Spinal cord (tissue), 10 donors: ENCODE results near the gene CEP20. TPM values are rescaled to one million over a fixed set of nuclear protein-coding genes. Genes with fewer than 3 reads are reported as not detected.
"Not testable (repeated sequence)": the region's sequence is repeated elsewhere in the genome, so short reads cannot be mapped to it uniquely, and the experiment has no call there.

ENCODE experiments used
- DNase-seq, 6 donors: peaks; one replicate each; pipeline versions ENCODE4 v3.0.0 to v3.0.0-alpha.2; 2013 to 2015; ENCODE audit warnings: low spot score in 6 of 6, low read depth in 4 of 6
- H3K27ac ChIP-seq: one replicate; pipeline ENCODE4 v1.5.1; 2013; ENCODE audit warnings: low read depth, low read length, control low read depth
- H3K27me3 ChIP-seq: one replicate; pipeline ENCODE4 v1.6.1; 2013; ENCODE audit warnings: low read length; ENCODE audit not compliant: control insufficient read depth, insufficient read depth
- H3K36me3 ChIP-seq: one replicate; pipeline ENCODE4 v1.6.1; 2013; ENCODE audit warnings: low read length; ENCODE audit not compliant: control insufficient read depth, insufficient read depth
- H3K4me1 ChIP-seq: one replicate; pipeline ENCODE4 v1.6.1; 2013; ENCODE audit warnings: low read length; ENCODE audit not compliant: control insufficient read depth, insufficient read depth
- H3K4me3 ChIP-seq: one replicate; pipeline ENCODE4 v1.5.1; 2013; ENCODE audit warnings: low read depth, low read length, control low read depth
- H3K9me3 ChIP-seq: one replicate; pipeline ENCODE4 v1.6.1; 2013; ENCODE audit warnings: low read length; ENCODE audit not compliant: control insufficient read depth, insufficient read depth
- WGBS: methylation state at CpG from one replicate; pipeline ENCODE4 v1.1.5; 2013; ENCODE audit warnings: missing lambda C conversion rate; ENCODE audit not compliant: insufficient coverage; 5-methylcytosine and 5-hydroxymethylcytosine counted together
- long read RNA-seq, 4 donors: transcript quantifications; one replicate each; lab custom pipeline, GENCODE V29; 2026
- polyA plus RNA-seq, 2 donors: library from polyadenylated mRNA; unstranded; fragments of 120-200 nt; gene quantifications; one replicate each; pipeline ENCODE4 v1.2.1, GENCODE V29; 2013; ENCODE audit not compliant: insufficient read length in 2 of 2
- total RNA-seq, 2 donors: library from RNA; depleted of rRNA in 1 of 2; stranded (reverse); fragments of 120-200 nt in 1 of 2; fragments of >200 nt in 1 of 2; gene quantifications; one replicate each; pipeline versions ENCODE4 v1.2.3 to v1.2.4, GENCODE V29; 2013 to 2014
- donor health status: healthy.

Gene CEP20, protein sequence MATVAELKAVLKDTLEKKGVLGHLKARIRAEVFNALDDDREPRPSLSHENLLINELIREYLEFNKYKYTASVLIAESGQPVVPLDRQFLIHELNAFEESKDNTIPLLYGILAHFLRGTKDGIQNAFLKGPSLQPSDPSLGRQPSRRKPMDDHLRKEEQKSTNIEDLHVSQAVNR
- total RNA-seq: 10 to 100 TPM; 27.8 to 36.3 TPM
- 10 to 100 TPM; 23.2 to 24.0 TPM for polyA plus RNA-seq
- long read RNA-seq, donor 1, transcript FOPNL-201 (5 exons, 2,275 nt): major isoform, 15 of 18 reads
- long read RNA-seq, donor 1, partial matches to known transcripts: 0 of 18 reads
- long read RNA-seq, donor 1, other reads (novel, unspliced or antisense): 0 of 18 reads
- long read RNA-seq, donor 2, partial matches to known transcripts: 0 of 4 reads
- long read RNA-seq, donor 2, other reads (novel, unspliced or antisense): 0 of 4 reads
- long read RNA-seq, donor 3, transcript FOPNL-201 (5 exons, 2,275 nt): major isoform, 11 of 11 reads
- long read RNA-seq, donor 3, partial matches to known transcripts: 0 of 11 reads
- long read RNA-seq, donor 3, other reads (novel, unspliced or antisense): 0 of 11 reads
- long read RNA-seq, donor 4, transcript FOPNL-201 (5 exons, 2,275 nt): major isoform, 18 of 19 reads
- long read RNA-seq, donor 4, partial matches to known transcripts: 0 of 19 reads
- long read RNA-seq, donor 4, other reads (novel, unspliced or antisense): 0 of 19 reads

DNA sequence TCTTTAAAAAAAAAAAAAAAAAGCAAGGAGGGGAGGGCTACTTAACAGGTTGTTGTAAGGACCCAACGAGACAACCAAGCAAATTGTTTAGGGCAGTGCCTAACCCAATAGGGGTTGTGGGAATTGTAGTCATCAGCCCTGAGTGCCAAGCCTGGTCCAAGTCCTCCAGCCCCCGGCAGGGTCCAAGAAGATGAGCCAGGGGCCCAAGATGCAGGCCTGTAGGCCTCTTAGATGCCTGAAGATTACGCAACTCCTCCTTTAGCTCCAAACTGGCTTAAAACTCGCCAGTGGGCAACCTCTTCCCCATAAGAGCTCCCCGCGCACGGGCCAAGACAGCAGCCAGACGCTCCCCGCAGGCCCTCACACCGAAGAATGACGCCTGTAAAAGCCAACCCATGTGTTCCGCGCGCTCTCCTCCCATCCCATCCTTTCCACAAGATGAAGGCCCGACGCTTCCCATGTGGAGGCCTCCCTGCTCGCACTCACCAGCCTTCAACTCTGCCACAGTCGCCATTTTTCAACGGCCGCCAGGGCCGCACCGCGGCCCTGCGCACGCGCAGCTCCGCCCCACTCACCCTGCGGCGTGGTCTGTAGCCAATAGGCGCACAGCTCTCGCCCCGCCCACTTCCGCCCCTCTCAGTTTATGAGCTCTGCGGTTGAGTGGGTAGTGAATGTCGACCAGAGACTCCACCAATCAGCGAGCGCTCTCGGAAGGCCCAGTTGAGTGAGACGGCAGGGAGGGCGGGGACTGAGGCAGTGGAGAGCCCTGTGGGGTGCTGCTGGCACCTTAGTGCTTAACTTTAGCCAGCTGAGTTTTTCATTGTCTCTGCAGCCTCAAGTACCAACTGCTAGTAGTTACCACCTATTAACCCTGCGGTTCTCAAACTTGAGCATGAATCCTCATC is at the start of gene CEP20:
Gene CEP20 (minus strand): TSS at position 532 of the 905 bp plus-strand sequence. CDS start 18 bp downstream, at position 514.
- peak; percentile 96 to 100 (median 99) for DNase-seq
- no peaks in the 10 kb centered on the region for H3K27me3 ChIP-seq
- H3K4me1 ChIP-seq: peaks cover 4% of the 10 kb centered on the region
- peak within 1 kb of the TSS; percentile 95 for H3K4me3 ChIP-seq
- peaks cover 2% of the 10 kb centered on the region for H3K36me3 ChIP-seq
- peak within 1 kb of the TSS; percentile 88 for H3K27ac ChIP-seq
- WGBS: 0% methylated on average over 39 of the region's 41 CpGs
- no peaks in the 10 kb centered on the region for H3K9me3 ChIP-seq

DNA sequence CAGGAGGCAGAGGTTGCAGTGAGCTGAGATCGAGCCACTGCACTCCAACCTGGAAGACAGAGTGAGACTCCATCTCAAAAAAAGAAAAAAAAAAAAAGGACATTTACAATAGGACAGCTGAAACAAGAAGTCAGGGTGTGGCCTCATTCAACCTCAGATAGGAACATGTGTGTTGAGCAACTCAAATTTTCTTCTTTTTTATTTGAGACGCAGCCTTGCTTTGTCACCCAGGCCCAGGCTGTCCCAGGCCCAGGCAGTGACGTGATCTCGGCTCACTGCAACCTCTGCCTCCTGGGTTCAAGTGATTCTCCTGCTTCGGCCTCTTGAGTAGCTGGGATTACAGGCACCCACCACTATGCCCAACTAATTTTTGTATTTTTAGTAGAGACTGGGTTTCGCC is 48.4 kb upstream of the CEP20 start:
- WGBS: 95% methylated on average over 3 of the region's 6 CpGs
- not testable (repeated sequence) for H3K9me3 ChIP-seq, H3K4me3 ChIP-seq, H3K4me1 ChIP-seq, H3K36me3 ChIP-seq, H3K27me3 ChIP-seq, H3K27ac ChIP-seq, DNase-seq

DNA sequence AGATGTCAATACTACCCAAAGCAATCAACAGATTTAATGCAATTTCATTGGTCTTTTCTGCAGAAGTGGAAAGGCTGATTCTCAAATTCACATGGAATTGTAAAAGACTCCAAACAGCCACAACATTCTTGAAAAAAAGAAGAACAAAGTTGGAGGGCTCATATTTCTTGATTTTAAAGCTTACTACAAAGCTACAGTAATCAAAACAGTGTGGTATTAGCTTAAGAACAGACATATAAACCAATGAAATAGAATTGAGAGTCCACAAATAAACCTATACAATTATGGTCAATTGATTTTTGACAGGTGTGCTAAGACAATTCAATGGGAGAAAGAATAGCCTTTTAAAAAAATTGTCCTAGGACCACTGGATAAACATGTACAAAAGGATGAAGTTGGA is 46.6 kb upstream of the CEP20 start:
- peaks cover 2% of the 10 kb centered on the region for H3K9me3 ChIP-seq
- H3K4me3 ChIP-seq: no peak overlapping the region
- H3K4me1 ChIP-seq: no peaks in the 10 kb centered on the region
- no peak overlapping the region for H3K27ac ChIP-seq
- H3K27me3 ChIP-seq: no peaks in the 10 kb centered on the region
- DNase-seq: no peak
- H3K36me3 ChIP-seq: no peaks in the 10 kb centered on the region

- H3K4me1 ChIP-seq: no peaks in the 10 kb centered on the region
- H3K36me3 ChIP-seq: no peaks in the 10 kb centered on the region
- no peak for DNase-seq
- no peak overlapping the region for H3K4me3 ChIP-seq
- no peak overlapping the region for H3K27ac ChIP-seq
- H3K27me3 ChIP-seq: no peaks in the 10 kb centered on the region
- H3K9me3 ChIP-seq: peaks cover 2% of the 10 kb centered on the region
- WGBS: 95% methylated on average over 3 of the region's 4 CpGs
Observed at GRCh38 chr16:15933781-15934180, 45.4 kb upstream of the CEP20 start.

DNA sequence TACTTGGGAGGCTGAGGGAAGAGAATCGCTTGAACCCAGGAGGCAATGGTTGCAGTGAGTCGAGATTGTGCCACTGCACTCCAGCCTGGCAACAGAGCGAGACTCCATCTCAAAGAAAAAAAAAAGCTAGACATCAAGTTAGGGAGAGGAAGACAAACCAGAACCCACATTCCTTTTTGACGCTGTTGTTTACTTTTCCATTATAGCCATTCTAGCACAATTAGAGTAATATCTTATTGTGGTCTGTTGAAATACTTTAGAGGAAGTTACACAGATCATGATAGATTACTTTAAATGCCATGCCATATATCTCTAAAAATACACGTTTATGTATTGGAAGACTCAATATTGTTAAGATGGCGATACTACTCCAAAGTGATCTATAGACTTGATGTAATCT is 44.5 kb upstream of the CEP20 start:
- Histone ChIP-seq H3K27ac (no peak overlapping the region), H3K4me3 (no peak overlapping the region), H3K36me3 (no peaks in the 10 kb centered on the region), H3K27me3 (no peaks in the 10 kb centered on the region), H3K9me3 (peaks cover 2% of the 10 kb centered on the region), H3K4me1 (no peaks in the 10 kb centered on the region)
- 67% methylated on average over 1 of the region's 6 CpGs for WGBS
- no peak for DNase-seq

DNA sequence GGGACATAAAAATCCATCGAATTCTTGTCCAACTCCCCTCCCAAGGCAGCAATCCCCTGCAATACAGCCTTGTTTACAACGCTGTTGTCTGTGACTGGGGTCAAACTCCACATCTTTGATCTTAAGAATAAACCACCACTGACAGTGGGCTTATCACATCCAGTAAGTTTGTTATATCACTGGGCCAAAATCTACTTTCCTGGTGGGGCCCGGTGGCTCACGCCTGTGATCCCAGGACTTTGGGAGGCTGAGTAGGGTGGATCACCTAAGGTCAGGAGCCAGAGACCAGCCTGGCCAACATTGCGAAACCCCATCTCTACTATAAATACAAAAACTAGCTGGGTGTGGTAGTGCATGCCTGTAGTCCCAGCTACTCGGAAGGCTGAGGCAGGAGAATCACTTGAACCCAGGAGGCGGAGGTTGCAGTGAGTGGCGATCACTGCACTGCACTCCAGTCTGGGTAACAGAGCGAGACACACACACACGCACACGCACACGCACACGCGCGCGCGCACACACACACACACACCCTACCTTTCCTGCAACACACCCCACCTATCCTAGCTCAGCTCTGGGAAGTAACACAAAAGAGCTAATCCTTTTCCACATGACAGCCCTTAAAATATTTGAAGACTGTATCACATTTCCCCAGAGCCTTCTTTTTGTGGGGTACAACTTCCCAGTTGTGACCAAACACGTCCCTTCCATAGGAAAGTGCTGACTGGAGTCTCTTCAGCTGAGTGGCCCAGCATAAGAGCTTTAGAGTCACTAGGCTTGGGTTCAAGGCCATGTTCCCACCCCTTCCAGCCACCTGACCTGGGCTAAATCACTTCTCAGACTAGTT is 40.1 kb upstream of the CEP20 start:
- no peaks in the 10 kb centered on the region for H3K4me1 ChIP-seq
- 93% methylated on average over 14 of the region's 18 CpGs for WGBS
- H3K9me3 ChIP-seq: no peaks in the 10 kb centered on the region
- H3K36me3 ChIP-seq: no peaks in the 10 kb centered on the region
- H3K27me3 ChIP-seq: no peaks in the 10 kb centered on the region
- H3K4me3 ChIP-seq: no peak overlapping the region
- DNase-seq: no peak
- no peak overlapping the region for H3K27ac ChIP-seq

GRCh38 chr16:15925631-15926030 is 37.2 kb upstream of the CEP20 start:
- no peaks in the 10 kb centered on the region for H3K4me1 ChIP-seq
- 50% methylated on average over 9 of the region's 9 CpGs for WGBS
- no peak for DNase-seq
- no peaks in the 10 kb centered on the region for H3K27me3 ChIP-seq
- H3K9me3 ChIP-seq: no peaks in the 10 kb centered on the region
- H3K27ac ChIP-seq: no peak overlapping the region
- H3K4me3 ChIP-seq: no peak overlapping the region
- no peaks in the 10 kb centered on the region for H3K36me3 ChIP-seq

GRCh38 chr16:15924996-15925395 is 36.6 kb upstream of the CEP20 start:
- Histone ChIP-seq H3K36me3 (no peaks in the 10 kb centered on the region), H3K27me3 (no peaks in the 10 kb centered on the region), H3K4me3 (no peak overlapping the region), H3K4me1 (no peaks in the 10 kb centered on the region), H3K9me3 (no peaks in the 10 kb centered on the region), H3K27ac (no peak overlapping the region)
- WGBS: 91% methylated on average over 9 of the region's 13 CpGs
- DNase-seq: no peak

DNA sequence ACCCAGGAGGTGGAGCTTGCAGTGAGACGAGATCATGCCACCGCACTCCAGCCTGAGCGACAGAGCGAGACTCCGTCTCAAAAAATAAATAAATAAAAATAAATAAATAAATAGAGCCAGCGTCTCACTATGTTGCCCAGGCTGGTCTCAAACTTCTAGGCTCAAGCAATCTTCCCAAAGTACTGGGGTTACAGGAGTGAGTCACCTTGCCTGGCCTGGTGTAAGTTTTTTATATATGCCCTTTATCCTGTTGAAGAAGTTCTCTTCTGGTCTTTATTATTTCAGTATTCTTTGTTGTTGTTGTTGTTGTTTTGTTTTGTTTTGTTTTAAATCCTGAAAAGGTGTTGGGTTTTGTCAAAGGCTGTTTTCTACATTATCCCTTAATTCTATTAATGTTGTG is 30.9 kb upstream of the CEP20 start:
- DNase-seq: no peak
- no peak overlapping the region for H3K27ac ChIP-seq
- no peaks in the 10 kb centered on the region for H3K36me3 ChIP-seq
- no peaks in the 10 kb centered on the region for H3K4me1 ChIP-seq
- H3K4me3 ChIP-seq: no peak overlapping the region
- no peaks in the 10 kb centered on the region for H3K27me3 ChIP-seq
- H3K9me3 ChIP-seq: no peaks in the 10 kb centered on the region
- no CpG with 5 or more reads among the region's 6 CpGs for WGBS
